Progenitor cell of endocrine pancreas (in vitro differentiated cells): ENCODE data around the gene MRPL57. TPM values are rescaled to one million over a fixed set of nuclear protein-coding genes. Genes with fewer than 3 reads are reported as not detected.
"Not testable (repeated sequence)": the region's sequence is repeated elsewhere in the genome, so short reads cannot be mapped to it uniquely, and the experiment has no call there.

ENCODE experiments used
- DNase-seq: peaks from one replicate; pipeline ENCODE4 v3.0.0; 2021; ENCODE audit warnings: low spot score; ENCODE audit not compliant: unreplicated experiment
- H3K27ac Mint-ChIP-seq: 2 replicates; pipeline ENCODE4 v1.8.0; 2021; ENCODE audit warnings: mild to moderate bottlenecking, moderate library complexity, mixed read lengths
- H3K27me3 Mint-ChIP-seq: 2 replicates; pipeline ENCODE4 v1.8.0; 2021; ENCODE audit warnings: mixed read lengths
- H3K36me3 Mint-ChIP-seq: 2 replicates; pipeline ENCODE4 v1.8.0; 2022; ENCODE audit warnings: mixed read lengths; ENCODE audit not compliant: insufficient read depth
- H3K4me1 Mint-ChIP-seq: 2 replicates; pipeline ENCODE4 v1.8.0; 2021; ENCODE audit warnings: low read depth, mixed read lengths
- H3K4me3 Mint-ChIP-seq: 2 replicates; pipeline ENCODE4 v1.8.0; 2021; ENCODE audit warnings: low read depth, mild to moderate bottlenecking, moderate library complexity, mixed read lengths
- H3K9me3 Mint-ChIP-seq: 2 replicates; pipeline ENCODE4 v1.8.0; 2021; ENCODE audit warnings: low read depth, mixed read lengths
- total RNA-seq: library from RNA; stranded (reverse); gene quantifications from 2 replicates; pipeline ENCODE4 v1.2.1, GENCODE V29; 2021
- TF ChIP-seq, protein P1 (sequence below): fragments of 200-600 bp; sonication (generic); IDR thresholded peaks from one replicate; pipeline ENCODE4 v1.5.0; 2021; ENCODE audit warnings: antibody characterized with exemption, mild to moderate bottlenecking; ENCODE audit not compliant: unreplicated experiment

MRPL57 gene
- total RNA-seq, 1 donor from 2014 or later, result 22.8 TPM

DNA sequence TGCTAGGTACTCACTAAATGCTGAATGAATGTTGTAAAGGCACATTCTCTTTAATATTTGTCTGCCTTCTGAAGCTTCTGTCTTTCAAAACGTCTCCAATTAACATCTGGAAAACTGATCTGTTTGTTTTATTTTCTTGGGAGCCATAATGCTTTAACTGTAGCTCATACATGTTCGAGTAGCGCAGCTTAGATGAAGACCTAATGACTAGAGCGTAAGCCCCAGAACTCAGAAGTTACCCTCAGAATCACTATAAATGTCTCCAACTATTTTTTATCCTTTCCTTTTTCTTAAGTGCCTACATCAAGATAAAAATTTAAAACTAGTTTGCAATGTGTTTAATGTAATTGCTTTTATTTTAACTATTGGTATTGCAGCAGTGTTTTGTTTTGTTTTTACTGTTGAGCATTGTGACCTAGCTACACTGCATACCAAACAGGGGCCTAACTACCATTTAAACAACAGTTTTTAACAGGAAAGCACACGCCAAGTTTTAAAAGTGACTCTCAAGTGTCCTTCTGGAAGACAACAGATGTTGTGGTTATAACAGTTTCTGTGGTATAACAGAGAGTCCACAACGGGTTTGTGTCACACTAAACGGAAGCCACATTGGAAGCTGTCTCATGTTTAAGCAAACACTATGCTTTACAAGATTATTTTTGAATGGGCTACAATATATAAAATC is 42.0 kb downstream of the MRPL57 start:
- Mint-ChIP-seq H3K36me3 (no peaks in the 10 kb centered on the region), H3K4me3 (no peak overlapping the region), H3K9me3 (peaks cover 10% of the 10 kb centered on the region), H3K4me1 (no peaks in the 10 kb centered on the region), H3K27me3 (no peaks in the 10 kb centered on the region), H3K27ac (no peak overlapping the region)
- TF ChIP-seq, protein P1, sequence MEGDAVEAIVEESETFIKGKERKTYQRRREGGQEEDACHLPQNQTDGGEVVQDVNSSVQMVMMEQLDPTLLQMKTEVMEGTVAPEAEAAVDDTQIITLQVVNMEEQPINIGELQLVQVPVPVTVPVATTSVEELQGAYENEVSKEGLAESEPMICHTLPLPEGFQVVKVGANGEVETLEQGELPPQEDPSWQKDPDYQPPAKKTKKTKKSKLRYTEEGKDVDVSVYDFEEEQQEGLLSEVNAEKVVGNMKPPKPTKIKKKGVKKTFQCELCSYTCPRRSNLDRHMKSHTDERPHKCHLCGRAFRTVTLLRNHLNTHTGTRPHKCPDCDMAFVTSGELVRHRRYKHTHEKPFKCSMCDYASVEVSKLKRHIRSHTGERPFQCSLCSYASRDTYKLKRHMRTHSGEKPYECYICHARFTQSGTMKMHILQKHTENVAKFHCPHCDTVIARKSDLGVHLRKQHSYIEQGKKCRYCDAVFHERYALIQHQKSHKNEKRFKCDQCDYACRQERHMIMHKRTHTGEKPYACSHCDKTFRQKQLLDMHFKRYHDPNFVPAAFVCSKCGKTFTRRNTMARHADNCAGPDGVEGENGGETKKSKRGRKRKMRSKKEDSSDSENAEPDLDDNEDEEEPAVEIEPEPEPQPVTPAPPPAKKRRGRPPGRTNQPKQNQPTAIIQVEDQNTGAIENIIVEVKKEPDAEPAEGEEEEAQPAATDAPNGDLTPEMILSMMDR, result no peak
- DNase-seq, result no peak

DNA sequence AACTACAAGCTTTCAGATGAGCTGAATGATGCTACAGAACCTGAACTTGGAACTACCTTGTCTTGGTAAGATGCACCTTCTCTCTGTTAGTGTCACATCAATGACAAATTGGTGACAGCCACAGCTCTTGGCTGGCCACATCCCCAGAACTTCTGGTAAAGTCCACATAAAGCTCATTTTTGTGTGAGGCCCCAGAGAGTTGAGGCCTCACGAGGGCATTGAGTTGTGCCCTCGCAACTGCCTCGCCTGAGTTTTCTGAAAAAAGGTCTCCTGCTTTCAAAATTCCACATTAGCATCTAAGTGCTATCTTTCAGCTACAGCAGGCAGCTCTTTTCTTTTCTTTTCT is 42.6 kb downstream of the MRPL57 start:
- H3K4me3 Mint-ChIP-seq, result no peak overlapping the region
- H3K9me3 Mint-ChIP-seq, result peaks cover 10% of the 10 kb centered on the region
- H3K4me1 Mint-ChIP-seq, result no peaks in the 10 kb centered on the region
- H3K27ac Mint-ChIP-seq, result no peak overlapping the region
- no peak for DNase-seq
- H3K27me3 Mint-ChIP-seq, result no peaks in the 10 kb centered on the region
- TF ChIP-seq, protein P1, result no peak
- no peaks in the 10 kb centered on the region for H3K36me3 Mint-ChIP-seq

- DNase-seq, H3K36me3 Mint-ChIP-seq, H3K4me3 Mint-ChIP-seq, H3K27ac Mint-ChIP-seq, H3K4me1 Mint-ChIP-seq, H3K27me3 Mint-ChIP-seq: not testable (repeated sequence)
- peaks cover 10% of the 10 kb centered on the region for H3K9me3 Mint-ChIP-seq
Measured at GRCh38 chr13:21219716-21220115, 43.3 kb downstream of the MRPL57 start.

DNA sequence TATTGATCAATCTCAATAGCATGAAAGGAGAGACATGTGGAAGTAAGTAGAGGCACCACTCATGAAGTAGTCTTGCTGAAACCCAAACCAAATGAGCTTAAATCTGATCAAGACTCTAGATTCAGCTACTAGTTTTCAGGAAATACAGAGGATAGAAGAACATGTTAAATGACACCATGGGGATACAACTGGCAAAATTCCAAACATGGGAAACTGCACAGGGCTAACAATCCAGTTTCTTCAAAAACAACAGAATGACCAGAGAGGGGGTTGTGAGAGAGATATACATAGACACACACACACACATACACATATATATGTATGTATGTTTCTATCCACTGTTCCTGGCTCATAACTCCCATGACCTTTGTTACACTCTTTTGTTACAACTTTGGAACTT is 44.8 kb downstream of the MRPL57 start:
- H3K27me3 Mint-ChIP-seq, result no peaks in the 10 kb centered on the region
- DNase-seq, result no peak
- H3K4me1 Mint-ChIP-seq, result no peaks in the 10 kb centered on the region
- peaks cover 10% of the 10 kb centered on the region for H3K9me3 Mint-ChIP-seq
- H3K36me3 Mint-ChIP-seq, result no peaks in the 10 kb centered on the region
- no peak overlapping the region for H3K27ac Mint-ChIP-seq
- TF ChIP-seq, protein P1, result no peak
- H3K4me3 Mint-ChIP-seq, result no peak overlapping the region

DNA sequence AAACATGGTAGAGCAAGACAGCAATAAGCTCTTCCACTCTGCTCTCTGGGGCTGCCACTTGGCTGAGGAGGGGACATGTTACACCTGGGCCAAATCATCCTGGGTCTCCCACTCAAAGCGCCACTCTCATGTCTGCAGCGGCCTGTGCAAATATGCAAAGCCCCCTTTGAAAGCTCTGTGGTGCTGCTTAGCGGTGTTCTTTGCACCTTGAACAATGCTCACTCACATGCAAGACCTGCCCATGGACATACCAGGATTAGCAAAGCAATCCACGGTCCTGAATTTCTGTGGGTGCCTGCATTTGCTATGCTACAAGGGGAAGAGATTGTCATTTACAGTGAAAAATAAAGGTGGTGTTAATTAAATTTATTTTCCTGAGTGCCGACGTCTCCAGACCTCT is 48.6 kb downstream of the MRPL57 start:
- Mint-ChIP-seq H3K27ac (no peak overlapping the region), H3K4me1 (no peaks in the 10 kb centered on the region), H3K9me3 (peaks cover 10% of the 10 kb centered on the region), H3K36me3 (no peaks in the 10 kb centered on the region), H3K27me3 (no peaks in the 10 kb centered on the region), H3K4me3 (no peak overlapping the region)
- DNase-seq, result no peak
- TF ChIP-seq, protein P1, result no peak

DNA sequence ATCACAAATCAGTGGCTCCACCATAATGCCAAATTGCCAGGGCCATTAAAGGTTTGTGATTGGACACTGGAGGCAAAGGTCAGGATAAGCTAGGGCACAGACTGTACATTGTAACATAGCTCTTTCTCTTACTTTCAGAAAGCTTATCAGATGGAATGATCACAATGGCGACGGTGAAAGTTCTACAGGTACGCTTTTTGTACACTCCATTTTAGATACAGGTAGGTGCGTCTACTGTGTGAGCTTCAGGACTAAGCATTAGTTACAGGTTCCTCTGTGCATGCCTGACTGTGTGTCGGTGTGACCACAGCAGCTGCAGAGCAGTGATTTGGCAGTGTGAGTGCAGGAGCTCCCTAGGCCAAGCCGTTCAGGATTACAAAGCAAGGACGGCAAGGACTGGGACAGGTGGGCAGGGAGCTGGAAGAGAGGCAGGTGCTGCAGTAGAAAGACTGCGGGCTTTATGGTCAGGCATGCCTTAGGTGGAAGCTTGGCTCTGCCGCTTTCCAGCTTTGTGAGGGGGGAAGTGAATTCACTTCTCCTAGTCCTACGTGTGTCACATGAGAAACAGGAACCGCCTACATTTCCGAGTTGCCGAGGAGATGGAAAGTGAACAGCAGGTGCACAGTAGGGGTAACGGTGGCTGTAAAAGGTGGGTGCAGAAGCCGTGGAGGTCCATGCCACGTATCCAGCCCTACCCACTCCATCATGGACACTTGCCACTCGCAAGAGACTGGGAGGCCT is 49.6 kb downstream of the MRPL57 start:
- no peak overlapping the region for H3K27ac Mint-ChIP-seq
- no peaks in the 10 kb centered on the region for H3K4me1 Mint-ChIP-seq
- peaks cover 10% of the 10 kb centered on the region for H3K9me3 Mint-ChIP-seq
- H3K27me3 Mint-ChIP-seq, result no peaks in the 10 kb centered on the region
- DNase-seq, result no peak
- TF ChIP-seq, protein P1, result no peak
- H3K36me3 Mint-ChIP-seq, result no peaks in the 10 kb centered on the region
- H3K4me3 Mint-ChIP-seq, result no peak overlapping the region
